HepG2 (cell line): ENCODE data around the gene ADGRF1. TPM values are rescaled to one million over a fixed set of nuclear protein-coding genes. Genes with fewer than 3 reads are reported as not detected.

Experiments used
- ATAC-seq: fragments of 200-7000 bp; cut with Tn5 transposase; 3 replicates; pipeline ENCODE4 v1.9.1; 2020; ENCODE audit warnings: mild to moderate bottlenecking, moderate library complexity
- BruUV-seq: library from RNA; stranded (reverse); fragments of 400-500 nt; replicated peaks from 2 replicates; lab custom pipeline; 2021; lab: Mats Ljungman, UMichigan
- CTCF ChIA-PET: fragments of 300-600 bp; formaldehyde crosslinking; extraction: SDS; loops from one replicate; lab custom pipeline; 2021; ENCODE audit warnings: low total read pairs, inconsistent platforms, low intra/inter-chr PET ratio; lab: Yijun Ruan, JAX
- POLR2A ChIA-PET: fragments of 350-600 bp; sonication (Branson Sonifier 250); formaldehyde crosslinking; loops from one replicate; lab custom pipeline; 2020; ENCODE audit warnings: antibody characterized with exemption, inconsistent platforms; lab: Yijun Ruan, JAX
- DNase-seq: peaks from one replicate; pipeline ENCODE4 v3.0.0-alpha.2; 2015; ENCODE audit warnings: low spot score
- FAIRE-seq: peaks from 3 replicates; lab custom pipeline; 2011; peaks lifted over from hg19 to GRCh38; lab: Jason Lieb, UNC
- H2AFZ ChIP-seq: one replicate; pipeline ENCODE4 v1.6.1; 2011; ENCODE audit warnings: low read length, inconsistent platforms
- H3K27ac ChIP-seq: fragments of 300-600 bp; 3 replicates; pipeline ENCODE4 v1.8.0; 2011; ENCODE audit warnings: mixed run types, mild to moderate bottlenecking, mixed read lengths, low read length, inconsistent platforms; ENCODE audit not compliant: insufficient read depth; ENCODE audit errors: extremely low read length
- H3K27me3 ChIP-seq, 2 experiments: fragments of 200-600 bp in 1 of 2; 2 replicates in 1 of 2; 3 replicates in 1 of 2; pipeline versions ENCODE4 v1.6.0 to v1.8.0; 2011; ENCODE audit warnings: low read length in 2 of 2, mild to moderate bottlenecking in 2 of 2, moderate library complexity in 2 of 2, inconsistent platforms in 1 of 2; ENCODE audit not compliant: insufficient read depth in 2 of 2, control insufficient read depth in 1 of 2
- H3K36me3 ChIP-seq, 2 experiments: fragments of 200-600 bp in 1 of 2; replicated peaks in 1 of 2; 2 replicates in 1 of 2; 3 replicates in 1 of 2; pipeline versions ENCODE4 v1.5.1 to v1.8.0; 2011; ENCODE audit warnings: low read length in 2 of 2, inconsistent platforms in 1 of 2; ENCODE audit not compliant: insufficient read depth in 2 of 2, control insufficient read depth in 1 of 2
- H3K4me1 ChIP-seq: 2 replicates; pipeline ENCODE4 v1.5.1; 2012; ENCODE audit warnings: low read length, inconsistent platforms; ENCODE audit not compliant: insufficient read depth
- H3K4me2 ChIP-seq: 2 replicates; pipeline ENCODE4 v1.6.0; 2011; ENCODE audit warnings: low read depth, low read length, inconsistent platforms
- H3K4me3 ChIP-seq, 3 experiments: fragments of 200-600 bp in 1 of 3; sonication (generic), shearing (Covaris generic) in 1 of 3; replicated peaks in 1 of 3; 2 replicates each; pipeline ENCODE4 v1.5.1; 2011 to 2016; ENCODE audit warnings: low read length in 3 of 3, inconsistent platforms in 2 of 3, low read depth in 2 of 3, mild to moderate bottlenecking in 2 of 3, control low read depth in 1 of 3, mixed read lengths in 1 of 3; ENCODE audit not compliant: insufficient read depth in 1 of 3
- H3K79me2 ChIP-seq: one replicate; pipeline ENCODE4 v1.6.1; 2011; ENCODE audit warnings: low read length, inconsistent platforms; ENCODE audit not compliant: insufficient read depth
- H3K9ac ChIP-seq: 2 replicates; pipeline ENCODE4 v1.6.0; 2011; ENCODE audit warnings: mild to moderate bottlenecking, low read depth, low read length, inconsistent platforms; ENCODE audit not compliant: insufficient read depth
- H3K9me3 ChIP-seq: 2 replicates; pipeline ENCODE4 v1.5.1; 2012; ENCODE audit warnings: mild to moderate bottlenecking, low read length
- H4K20me1 ChIP-seq: 2 replicates; pipeline ENCODE4 v1.6.0; 2011; ENCODE audit warnings: inconsistent platforms, mild to moderate bottlenecking, low read length, moderate library complexity; ENCODE audit not compliant: insufficient read depth
- BRCA1 ChIP-seq: sonication (generic); formaldehyde crosslinking; IDR thresholded peaks from 2 replicates; pipeline ENCODE4 v1.4.0; 2020; ENCODE audit warnings: missing genetic modification reagents
- CBFB ChIP-seq: sonication (generic); formaldehyde crosslinking; IDR thresholded peaks from 2 replicates; pipeline ENCODE4 v1.4.0; 2020; ENCODE audit warnings: missing genetic modification reagents
- DNMT3B ChIP-seq: conservative IDR thresholded peaks from 2 replicates; pipeline ENCODE4 v1.6.1; 2016; ENCODE audit warnings: missing biosample characterization, control low read depth
- FOXJ3 ChIP-seq: sonication (generic); formaldehyde crosslinking; IDR thresholded peaks from 2 replicates; pipeline ENCODE4 v1.4.0; 2020; ENCODE audit warnings: missing genetic modification reagents, mild to moderate bottlenecking, borderline replicate concordance
- FOXO1 ChIP-seq: sonication (generic); formaldehyde crosslinking; IDR thresholded peaks from 2 replicates; pipeline ENCODE4 v1.4.0; 2020; ENCODE audit warnings: missing genetic modification reagents
- HDAC2 ChIP-seq: sonication (generic); formaldehyde crosslinking; IDR thresholded peaks from 2 replicates; pipeline ENCODE4 v1.4.0; 2020; ENCODE audit warnings: missing genetic modification reagents
- KAT8 ChIP-seq: IDR thresholded peaks from 2 replicates; pipeline ENCODE4 v1.6.1; 2016; ENCODE audit warnings: missing genetic modification reagents, missing compliant biosample characterization
- MAF1 ChIP-seq: sonication (generic); formaldehyde crosslinking; IDR thresholded peaks from 2 replicates; pipeline ENCODE4 v1.5.0; 2020; ENCODE audit warnings: missing genetic modification reagents, borderline replicate concordance
- PHF20 ChIP-seq: sonication (generic); formaldehyde crosslinking; IDR thresholded peaks from 2 replicates; pipeline ENCODE4 v1.5.0; 2020; ENCODE audit warnings: mild to moderate bottlenecking, missing genetic modification reagents
- RBM22 ChIP-seq: fragments of 200-400 bp; formaldehyde crosslinking; optimal IDR thresholded peaks from 2 replicates; pipeline ENCODE3; 2017; ENCODE audit warnings: mild to moderate bottlenecking, low read length, moderate library complexity
- RFXANK ChIP-seq: IDR thresholded peaks from 2 replicates; pipeline ENCODE4 v1.6.1; 2016
- SIX4 ChIP-seq: sonication (generic); formaldehyde crosslinking; IDR thresholded peaks from 2 replicates; pipeline ENCODE4 v1.4.0; 2020; ENCODE audit warnings: missing genetic modification reagents
- ZNF136 ChIP-seq: sonication (generic); formaldehyde crosslinking; IDR thresholded peaks from 2 replicates; pipeline ENCODE4 v1.8.1; 2022; ENCODE audit warnings: low read depth, mild to moderate bottlenecking, moderate library complexity, missing genetic modification reagents
- ZNF207 ChIP-seq: fragments of 450-650 bp; IDR thresholded peaks from 2 replicates; pipeline ENCODE4 v1.6.1; 2016; ENCODE audit warnings: antibody characterized with exemption, borderline replicate concordance
- ZNF280D ChIP-seq: sonication (generic); formaldehyde crosslinking; IDR thresholded peaks from 2 replicates; pipeline ENCODE4 v1.5.1; 2020; ENCODE audit warnings: mild to moderate bottlenecking, missing genetic modification reagents
- ZNF329 ChIP-seq: sonication (generic); formaldehyde crosslinking; IDR thresholded peaks from 2 replicates; pipeline ENCODE4 v1.9.0; 2021; ENCODE audit warnings: low read depth, mild to moderate bottlenecking, missing genetic modification reagents
- ZNF572 ChIP-seq: sonication (generic); formaldehyde crosslinking; IDR thresholded peaks from 2 replicates; pipeline ENCODE4 v1.5.1; 2020; ENCODE audit warnings: mild to moderate bottlenecking, missing genetic modification reagents
- ZNF678 ChIP-seq: sonication (generic); formaldehyde crosslinking; IDR thresholded peaks from 2 replicates; pipeline ENCODE4 v1.4.0; 2020; ENCODE audit warnings: mild to moderate bottlenecking, missing genetic modification reagents
- ZNF724P ChIP-seq: sonication (generic); formaldehyde crosslinking; IDR thresholded peaks from 2 replicates; pipeline ENCODE4 v1.8.0; 2022; ENCODE audit warnings: missing genetic modification reagents, borderline replicate concordance
- ZNF780A ChIP-seq: sonication (generic); formaldehyde crosslinking; IDR thresholded peaks from 2 replicates; pipeline ENCODE4 v1.8.0; 2022; ENCODE audit warnings: mild to moderate bottlenecking, missing genetic modification reagents, moderate library complexity
- WGBS: methylation state at CpG from one replicate; pipeline ENCODE4 v1.1.6; 2017; ENCODE audit warnings: low lambda C conversion rate; 5-methylcytosine and 5-hydroxymethylcytosine counted together
- in situ Hi-C: cut with HindIII; loops from 2 replicates; pipeline ENCODE4 v1.10.0; 2017; ENCODE audit warnings: low pct_unique_long_range_greater_than_20kb; ENCODE audit not compliant: extremely low pct_ligation_motif_present
- intact Hi-C: fragments of 100-400 bp; cut with micrococcal nuclease; formaldehyde crosslinking; loops from one replicate; pipeline ENCODE4 v1.10.0; 2022; ENCODE audit not compliant: unreplicated experiment
- polyA plus RNA-seq, 8 experiments: library from polyadenylated mRNA; depleted of rRNA in 3 of 8; stranded (reverse) in 7 of 8; unstranded in 1 of 8; fragments of >200 nt; fragmentation: Illumina TruSeq in 4 of 8; extraction: Trizol in 4 of 8; gene quantifications; 2 replicates each; pipeline versions ENCODE4 v1.2.1 to v1.2.3, GENCODE V29; 2011 to 2016; ENCODE audit warnings: low read depth in 4 of 8, missing spikeins in 1 of 8, mixed read lengths in 1 of 8; ENCODE audit not compliant: insufficient read depth in 1 of 8
- total RNA-seq, 5 experiments: library from RNA; depleted of rRNA; stranded (reverse); fragments of >200 nt; fragmentation: Illumina TruSeq; extraction: Trizol; gene quantifications; 2 replicates each; pipeline ENCODE4 v1.2.3, GENCODE V29; 2016; ENCODE audit warnings: low read depth in 1 of 5

ADGRF1 gene
- total and polyA plus RNA-seq, 2 of the 13 experiments (the other 11 are each of a cell fraction or from before 2014, with no cell fraction given) = not detected

GRCh38 chr6:46954837-46955451 is 87.2 kb downstream of the ADGRF1 start (continued):
- TF ChIP-seq KAT8 (CRISPR knock-in tag) = no peak
- no peak for TF ChIP-seq ZNF280D

GRCh38 chr6:46953921-46954320 is 88.2 kb downstream of the ADGRF1 start:
- intact Hi-C loops = no loop called here
- DNase-seq = no peak
- FAIRE-seq = no peak
- in situ Hi-C loops = no loop called here
- WGBS = 22% methylated on average over 4 of the region's 4 CpGs
- no peaks in the 10 kb centered on the region for H3K9me3 ChIP-seq
- H3K27me3 ChIP-seq = peaks cover 4 to 58% of the 10 kb centered on the region in 2 experiments; a peak in 3 of 5 replicates
- CTCF ChIA-PET = no interaction called here
- no peak overlapping the region for H3K9ac ChIP-seq
- H3K79me2 ChIP-seq = no peaks in the 10 kb centered on the region
- BruUV-seq = no TSS peak
- no peak for ATAC-seq
- H3K36me3 ChIP-seq = no peaks in the 10 kb centered on the region
- H4K20me1 ChIP-seq = no peaks in the 10 kb centered on the region
- no peak for TF ChIP-seq ZNF678 (CRISPR knock-in tag)
- no peak for TF ChIP-seq BRCA1 (CRISPR knock-in tag)
- no peak for TF ChIP-seq ZNF780A (CRISPR knock-in tag)
- no peak for TF ChIP-seq DNMT3B (CRISPR knock-in tag)
- no peak for TF ChIP-seq CBFB (CRISPR knock-in tag)
- TF ChIP-seq RFXANK = no peak
- TF ChIP-seq PHF20 = no peak
- TF ChIP-seq MAF1 (CRISPR knock-in tag) = no peak
- no peak for TF ChIP-seq ZNF207
- no peak for TF ChIP-seq ZNF329 (CRISPR knock-in tag)
- TF ChIP-seq ZNF572 = no peak
- TF ChIP-seq FOXO1 (CRISPR knock-in tag) = no peak
- TF ChIP-seq SIX4 (CRISPR knock-in tag) = no peak
- no peak for TF ChIP-seq ZNF136 (CRISPR knock-in tag)
- no peak for TF ChIP-seq ZNF724P (CRISPR knock-in tag)
- TF ChIP-seq RBM22 = no peak
- no peak for TF ChIP-seq FOXJ3 (CRISPR knock-in tag)
- no peak for TF ChIP-seq HDAC2 (CRISPR knock-in tag)
- TF ChIP-seq, all 625 proteins: peak for 0
- no peak overlapping the region for H3K27ac ChIP-seq
- H3K4me1 ChIP-seq = peaks cover 4% of the 10 kb centered on the region; the same call in 1 of the 2 replicates
- H3K4me2 ChIP-seq = no peak overlapping the region
- POLR2A ChIA-PET = no interaction called here
- no peak overlapping the region for H3K4me3 ChIP-seq
- no peak overlapping the region for H2AFZ ChIP-seq
